Activated CD8-positive, alpha-beta T cell treated with anti-CD3 and anti-CD28 coated beads for 36 hours (primary cell): ENCODE measurements around the gene CLPTM1L. TPM values are rescaled to one million over a fixed set of nuclear protein-coding genes. Genes with fewer than 3 reads are reported as not detected.

Source experiments
- ATAC-seq: fragments of 200-7000 bp; cut with Tn5 transposase; one replicate; pipeline ENCODE4 v1.10.0; 2021; ENCODE audit warnings: mild to moderate bottlenecking, moderate library complexity
- CTCF ChIA-PET: fragments of 350-600 bp; sonication (Branson Sonifier 250); formaldehyde crosslinking; loops from one replicate; lab custom pipeline; 2021; ENCODE audit warnings: antibody characterized with exemption; lab: Charles Lee
- POLR2A ChIA-PET: fragments of 350-600 bp; sonication (Branson Sonifier 250); formaldehyde crosslinking; loops from one replicate; lab custom pipeline; 2021; ENCODE audit warnings: antibody characterized with exemption; lab: Charles Lee
- DNase-seq: peaks from one replicate; pipeline ENCODE4 v3.0.0-alpha.2; 2020
- H3K27ac Mint-ChIP-seq: one replicate; pipeline ENCODE4 v1.8.0; 2021; ENCODE audit warnings: mild to moderate bottlenecking, mixed read lengths
- H3K27me3 Mint-ChIP-seq: one replicate; pipeline ENCODE4 v1.8.0; 2021; ENCODE audit warnings: mixed read lengths
- H3K36me3 Mint-ChIP-seq: one replicate; pipeline ENCODE4 v1.8.0; 2021; ENCODE audit warnings: low read depth, mixed read lengths
- H3K4me1 Mint-ChIP-seq: one replicate; pipeline ENCODE4 v1.8.0; 2021; ENCODE audit warnings: low read depth, mixed read lengths
- H3K4me3 Mint-ChIP-seq: one replicate; pipeline ENCODE4 v1.8.0; 2021; ENCODE audit warnings: mild to moderate bottlenecking, moderate library complexity, mixed read lengths
- H3K9me3 Mint-ChIP-seq: one replicate; pipeline ENCODE4 v1.8.0; 2021; ENCODE audit warnings: mixed read lengths
- CTCF ChIP-seq: fragments of 200-600 bp; IDR thresholded peaks from one replicate; pipeline ENCODE4 v1.8.0; 2022; ENCODE audit warnings: antibody characterized with exemption, mild to moderate bottlenecking
- intact Hi-C: fragments of 100-400 bp; cut with micrococcal nuclease; formaldehyde crosslinking; loops from one replicate; pipeline ENCODE4 v1.10.0; 2022
- total RNA-seq, 2 experiments: library from RNA; stranded (reverse); gene quantifications; one replicate each; pipeline ENCODE4 v1.2.3, GENCODE V29; 2021

CLPTM1L gene
- total RNA-seq, 2 experiments from 2014 or later: 51.4 to 56.2 TPM

- no peak for DNase-seq
- intact Hi-C loops: no loop called here
- TF ChIP-seq CTCF: no peak
- H3K27ac Mint-ChIP-seq: no peak overlapping the region
- H3K27me3 Mint-ChIP-seq: no peaks in the 10 kb centered on the region
- H3K36me3 Mint-ChIP-seq: no peaks in the 10 kb centered on the region
- H3K4me3 Mint-ChIP-seq: no peak overlapping the region
- no peaks in the 10 kb centered on the region for H3K9me3 Mint-ChIP-seq
- CTCF ChIA-PET: interaction anchor here (1.1 kb wide), 1 partner anchor 184 kb away, joined by 3 read pairs; no protein-coding TSS in a partner anchor
- POLR2A ChIA-PET: no interaction called here
- no peak for ATAC-seq
- peaks cover 4% of the 10 kb centered on the region for H3K4me1 Mint-ChIP-seq
Measured at GRCh38 chr5:1351156-1351555, 6.3 kb upstream of the CLPTM1L start.

GRCh38 chr5:1349246-1349645 lies 4.3 kb upstream of the CLPTM1L start:
- Mint-ChIP-seq H3K27ac (no peak overlapping the region), H3K9me3 (no peaks in the 10 kb centered on the region), H3K36me3 (peaks cover under 1% of the 10 kb centered on the region), H3K27me3 (no peaks in the 10 kb centered on the region), H3K4me1 (peaks cover 6% of the 10 kb centered on the region), H3K4me3 (no peak overlapping the region)
- TF ChIP-seq CTCF: no peak
- ATAC-seq: no peak
- ChIA-PET POLR2A (no interaction called here), CTCF (no interaction called here)
- intact Hi-C loops: no loop called here
- DNase-seq: no peak

GRCh38 chr5:1348986-1349245 lies 4.0 kb upstream of the CLPTM1L start:
- CTCF ChIA-PET: no interaction called here
- TF ChIP-seq CTCF: no peak
- H3K36me3 Mint-ChIP-seq: peaks cover 4% of the 10 kb centered on the region
- ATAC-seq: no peak
- H3K4me3 Mint-ChIP-seq: no peak overlapping the region
- DNase-seq: no peak
- POLR2A ChIA-PET: no interaction called here
- H3K4me1 Mint-ChIP-seq: peaks cover 8% of the 10 kb centered on the region
- H3K27ac Mint-ChIP-seq: no peak overlapping the region
- intact Hi-C loops: no loop called here
- H3K9me3 Mint-ChIP-seq: no peaks in the 10 kb centered on the region
- no peaks in the 10 kb centered on the region for H3K27me3 Mint-ChIP-seq

- POLR2A ChIA-PET: interaction anchor here (0.7 to 1.3 kb wide), 3 partner anchors 9 to 39 kb away, joined by 3 read pairs; no protein-coding TSS in a partner anchor
- Mint-ChIP-seq H3K4me1 (peaks cover 16% of the 10 kb centered on the region), H3K27ac (no peak overlapping the region), H3K36me3 (peaks cover 10% of the 10 kb centered on the region), H3K9me3 (no peaks in the 10 kb centered on the region), H3K4me3 (no peak overlapping the region), H3K27me3 (no peaks in the 10 kb centered on the region)
- DNase-seq (no peak), ATAC-seq (no peak)
- TF ChIP-seq CTCF: no peak
- CTCF ChIA-PET: interaction anchor here (1.2 to 1.3 kb wide), 2 partner anchors 121 to 297 kb away, joined by 3 to 4 read pairs; no protein-coding TSS in a partner anchor
- intact Hi-C loops: no loop called here
Measured at GRCh38 chr5:1347571-1347970, 2.7 kb upstream of the CLPTM1L start.

- DNase-seq: no peak
- no peak overlapping the region for H3K27ac Mint-ChIP-seq
- H3K27me3 Mint-ChIP-seq: no peaks in the 10 kb centered on the region
- peak overlapping the region; percentile 80 for H3K4me3 Mint-ChIP-seq
- H3K4me1 Mint-ChIP-seq: peaks cover 16% of the 10 kb centered on the region
- no peak for ATAC-seq
- peaks cover 12% of the 10 kb centered on the region for H3K36me3 Mint-ChIP-seq
- ChIA-PET POLR2A (interaction anchor here (0.5 to 1.3 kb wide), 4 partner anchors 9 to 288 kb away, joined by 3 read pairs; no protein-coding TSS in a partner anchor), CTCF (interaction anchor here (0.7 to 1.3 kb wide), 3 partner anchors 121 to 298 kb away, joined by 3 to 4 read pairs (median 3); no protein-coding TSS in a partner anchor)
- no peak for TF ChIP-seq CTCF
- intact Hi-C loops: no loop called here
- no peaks in the 10 kb centered on the region for H3K9me3 Mint-ChIP-seq
Measured at GRCh38 chr5:1346627-1347440, 1.9 kb upstream of the CLPTM1L start.
